Measurements from ENCODE around the gene DAPP1.

DAPP1 gene

DNA sequence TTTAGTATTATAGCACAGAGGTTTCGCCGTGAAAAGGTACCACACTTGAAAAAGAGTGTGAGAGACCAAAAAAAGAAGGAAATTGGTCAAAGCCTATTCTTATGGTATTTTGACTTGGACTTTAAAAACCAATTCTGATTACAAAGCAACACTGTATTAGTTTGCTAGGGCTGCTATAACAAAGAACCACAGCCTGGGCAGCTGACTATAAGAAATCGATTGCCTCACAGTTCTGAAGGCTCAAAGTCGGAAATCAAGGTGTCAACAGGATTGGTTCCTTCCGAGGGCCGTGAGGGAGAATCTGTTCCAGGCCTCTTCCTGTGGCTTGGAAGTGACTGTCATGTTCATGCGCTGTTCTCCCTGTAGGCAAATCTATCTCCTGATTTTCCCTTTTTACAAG lies 17.9 kb downstream of the DAPP1 start:
- TF ChIP-seq ZBTB7A (IDR thresholded peaks at IDR 0.05; ENCODE audit: low read depth) (no peak), TEAD4 (IDR thresholded peaks at IDR 0.05) (no peak), FOXM1 (IDR thresholded peaks at IDR 0.05; ENCODE audit: borderline replicate concordance, low read depth) (no peak), YY1 (IDR thresholded peaks at IDR 0.05; ENCODE audit: low read depth) (no peak), CEBPB (IDR thresholded peaks at IDR 0.05) (no peak), TCF12 (IDR thresholded peaks at IDR 0.05; ENCODE audit: low read depth) (no peak), EP300 (IDR thresholded peaks at IDR 0.05; ENCODE audit: borderline replicate concordance) (no peak), EGR1 (IDR thresholded peaks at IDR 0.05) (no peak), NFIC (IDR thresholded peaks at IDR 0.05) (no peak), RAD21 (IDR thresholded peaks at IDR 0.05; ENCODE audit: low read depth) (no peak), CREB1 (IDR thresholded peaks at IDR 0.05; ENCODE audit: low read depth) (no peak), TAF1 (IDR thresholded peaks at IDR 0.05; ENCODE audit: low read depth) (no peak)
- TF ChIP-seq, protein P1, sequence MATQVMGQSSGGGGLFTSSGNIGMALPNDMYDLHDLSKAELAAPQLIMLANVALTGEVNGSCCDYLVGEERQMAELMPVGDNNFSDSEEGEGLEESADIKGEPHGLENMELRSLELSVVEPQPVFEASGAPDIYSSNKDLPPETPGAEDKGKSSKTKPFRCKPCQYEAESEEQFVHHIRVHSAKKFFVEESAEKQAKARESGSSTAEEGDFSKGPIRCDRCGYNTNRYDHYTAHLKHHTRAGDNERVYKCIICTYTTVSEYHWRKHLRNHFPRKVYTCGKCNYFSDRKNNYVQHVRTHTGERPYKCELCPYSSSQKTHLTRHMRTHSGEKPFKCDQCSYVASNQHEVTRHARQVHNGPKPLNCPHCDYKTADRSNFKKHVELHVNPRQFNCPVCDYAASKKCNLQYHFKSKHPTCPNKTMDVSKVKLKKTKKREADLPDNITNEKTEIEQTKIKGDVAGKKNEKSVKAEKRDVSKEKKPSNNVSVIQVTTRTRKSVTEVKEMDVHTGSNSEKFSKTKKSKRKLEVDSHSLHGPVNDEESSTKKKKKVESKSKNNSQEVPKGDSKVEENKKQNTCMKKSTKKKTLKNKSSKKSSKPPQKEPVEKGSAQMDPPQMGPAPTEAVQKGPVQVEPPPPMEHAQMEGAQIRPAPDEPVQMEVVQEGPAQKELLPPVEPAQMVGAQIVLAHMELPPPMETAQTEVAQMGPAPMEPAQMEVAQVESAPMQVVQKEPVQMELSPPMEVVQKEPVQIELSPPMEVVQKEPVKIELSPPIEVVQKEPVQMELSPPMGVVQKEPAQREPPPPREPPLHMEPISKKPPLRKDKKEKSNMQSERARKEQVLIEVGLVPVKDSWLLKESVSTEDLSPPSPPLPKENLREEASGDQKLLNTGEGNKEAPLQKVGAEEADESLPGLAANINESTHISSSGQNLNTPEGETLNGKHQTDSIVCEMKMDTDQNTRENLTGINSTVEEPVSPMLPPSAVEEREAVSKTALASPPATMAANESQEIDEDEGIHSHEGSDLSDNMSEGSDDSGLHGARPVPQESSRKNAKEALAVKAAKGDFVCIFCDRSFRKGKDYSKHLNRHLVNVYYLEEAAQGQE (IDR thresholded peaks at IDR 0.05; ENCODE audit: low read depth) = no peak
- TF ChIP-seq, protein P2, sequence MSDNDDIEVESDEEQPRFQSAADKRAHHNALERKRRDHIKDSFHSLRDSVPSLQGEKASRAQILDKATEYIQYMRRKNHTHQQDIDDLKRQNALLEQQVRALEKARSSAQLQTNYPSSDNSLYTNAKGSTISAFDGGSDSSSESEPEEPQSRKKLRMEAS (IDR thresholded peaks at IDR 0.05) = no peak
- TF ChIP-seq, protein P3, sequence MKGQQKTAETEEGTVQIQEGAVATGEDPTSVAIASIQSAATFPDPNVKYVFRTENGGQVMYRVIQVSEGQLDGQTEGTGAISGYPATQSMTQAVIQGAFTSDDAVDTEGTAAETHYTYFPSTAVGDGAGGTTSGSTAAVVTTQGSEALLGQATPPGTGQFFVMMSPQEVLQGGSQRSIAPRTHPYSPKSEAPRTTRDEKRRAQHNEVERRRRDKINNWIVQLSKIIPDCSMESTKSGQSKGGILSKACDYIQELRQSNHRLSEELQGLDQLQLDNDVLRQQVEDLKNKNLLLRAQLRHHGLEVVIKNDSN (IDR thresholded peaks at IDR 0.05) = no peak

DNA sequence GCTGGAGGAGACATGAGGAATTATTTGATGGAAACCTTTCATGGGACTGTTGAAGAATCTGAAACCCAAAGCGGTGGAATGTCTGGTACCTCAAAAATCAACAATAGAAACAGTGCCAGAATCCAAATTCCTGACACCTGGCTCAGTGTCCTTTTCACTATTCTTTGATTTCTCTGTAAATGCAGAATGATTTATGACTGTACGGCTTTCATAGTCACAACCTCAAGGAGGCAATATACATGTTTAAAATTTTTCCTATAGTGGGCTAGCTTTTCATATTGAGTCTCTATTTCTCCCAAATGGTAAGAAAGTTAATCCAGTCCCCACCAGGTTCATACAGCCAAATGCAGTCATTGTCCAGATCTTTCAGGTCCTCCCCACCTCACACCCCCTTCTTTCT lies 19.3 kb downstream of the DAPP1 start:
- TF ChIP-seq TCF12 (IDR thresholded peaks at IDR 0.05; ENCODE audit: low read depth) (no peak), ZBTB7A (IDR thresholded peaks at IDR 0.05; ENCODE audit: low read depth) (no peak), EGR1 (IDR thresholded peaks at IDR 0.05) (no peak), NFIC (IDR thresholded peaks at IDR 0.05) (no peak), YY1 (IDR thresholded peaks at IDR 0.05; ENCODE audit: low read depth) (no peak), TAF1 (IDR thresholded peaks at IDR 0.05; ENCODE audit: low read depth) (no peak), CREB1 (IDR thresholded peaks at IDR 0.05; ENCODE audit: low read depth) (no peak), TEAD4 (IDR thresholded peaks at IDR 0.05) (no peak), RAD21 (IDR thresholded peaks at IDR 0.05; ENCODE audit: low read depth) (no peak), EP300 (IDR thresholded peaks at IDR 0.05; ENCODE audit: borderline replicate concordance) (no peak), FOXM1 (IDR thresholded peaks at IDR 0.05; ENCODE audit: borderline replicate concordance, low read depth) (no peak)
- TF ChIP-seq, protein P1 (IDR thresholded peaks at IDR 0.05; ENCODE audit: low read depth) = no peak
- TF ChIP-seq, protein P3 (IDR thresholded peaks at IDR 0.05) = no peak
- TF ChIP-seq, protein P2 (IDR thresholded peaks at IDR 0.05) = no peak

DNA sequence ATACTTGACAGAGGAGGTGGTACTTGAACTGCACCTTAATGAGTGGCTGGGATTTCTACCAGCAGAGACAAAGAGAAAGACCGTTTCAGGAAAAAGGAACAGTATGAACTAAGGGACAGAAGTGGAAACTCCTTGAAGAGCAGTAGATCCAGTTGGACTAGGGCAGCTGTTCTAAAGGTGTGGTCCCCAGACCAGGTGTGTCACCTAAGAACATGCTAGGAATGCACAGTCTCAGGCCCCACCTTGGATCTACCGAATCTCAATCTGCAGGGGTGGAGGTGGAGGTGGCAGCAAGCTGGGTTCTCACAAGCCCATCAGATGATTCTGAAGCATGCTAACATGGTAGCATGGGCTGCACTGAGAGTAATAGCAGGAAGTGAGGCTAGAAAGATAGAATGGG lies 22.3 kb downstream of the DAPP1 start:
- peak; percentile 71 for TF ChIP-seq TEAD4 (IDR thresholded peaks at IDR 0.05)
- TF ChIP-seq, protein P2 (IDR thresholded peaks at IDR 0.05) = 0 out of 2 replicates have a peak, but pooled peaks have one; percentile 8
- TF ChIP-seq TCF12 (IDR thresholded peaks at IDR 0.05; ENCODE audit: low read depth) = peak; percentile 55; the same call in 1 of the 2 replicates
- TF ChIP-seq CREB1 (IDR thresholded peaks at IDR 0.05; ENCODE audit: low read depth) = no peak
- no peak for TF ChIP-seq NFIC (IDR thresholded peaks at IDR 0.05)
- TF ChIP-seq EP300 (IDR thresholded peaks at IDR 0.05; ENCODE audit: borderline replicate concordance) = 0 out of 2 replicates have a peak, but pooled peaks have one; percentile 19

DNA sequence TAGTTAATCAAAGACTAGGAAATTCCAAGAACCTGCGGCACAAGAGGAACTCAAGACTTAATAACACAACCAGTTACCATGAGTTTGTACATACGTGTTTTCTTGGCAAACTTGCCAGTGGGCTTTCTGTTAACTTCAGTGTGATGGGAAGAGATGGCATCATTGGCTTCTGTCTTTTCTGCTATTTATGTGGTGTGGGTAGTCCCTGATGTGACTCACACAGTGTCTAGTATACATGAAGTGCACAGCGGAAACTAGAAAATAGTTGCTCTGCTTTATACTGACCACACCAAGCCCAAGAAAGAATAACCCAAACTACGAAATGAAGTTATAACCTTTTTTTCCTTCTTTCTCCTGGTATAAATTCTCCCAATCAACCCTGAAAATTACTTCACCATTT lies 24.5 kb downstream of the DAPP1 start:
- TF ChIP-seq, protein P2 (IDR thresholded peaks at IDR 0.05) = no peak
- TF ChIP-seq EGR1 (IDR thresholded peaks at IDR 0.05) = no peak
- TF ChIP-seq, protein P3 (IDR thresholded peaks at IDR 0.05) = no peak
- TF ChIP-seq CEBPB (IDR thresholded peaks at IDR 0.05) = no peak
- TF ChIP-seq, protein P1 (IDR thresholded peaks at IDR 0.05; ENCODE audit: low read depth) = no peak
- no peak for TF ChIP-seq RAD21 (IDR thresholded peaks at IDR 0.05; ENCODE audit: low read depth)
- no peak for TF ChIP-seq NFIC (IDR thresholded peaks at IDR 0.05)
- TF ChIP-seq FOXM1 (IDR thresholded peaks at IDR 0.05; ENCODE audit: borderline replicate concordance, low read depth) = no peak
- no peak for TF ChIP-seq TCF12 (IDR thresholded peaks at IDR 0.05; ENCODE audit: low read depth)
- no peak for TF ChIP-seq TEAD4 (IDR thresholded peaks at IDR 0.05)
- TF ChIP-seq TAF1 (IDR thresholded peaks at IDR 0.05; ENCODE audit: low read depth) = no peak
- TF ChIP-seq YY1 (IDR thresholded peaks at IDR 0.05; ENCODE audit: low read depth) = no peak
- no peak for TF ChIP-seq CREB1 (IDR thresholded peaks at IDR 0.05; ENCODE audit: low read depth)
- TF ChIP-seq EP300 (IDR thresholded peaks at IDR 0.05; ENCODE audit: borderline replicate concordance) = no peak
- no peak for TF ChIP-seq ZBTB7A (IDR thresholded peaks at IDR 0.05; ENCODE audit: low read depth)
